ENCODE results near the gene PCBP1.

Gene PCBP1

GRCh38 chr2:70087702-70088597 lies 673 bp downstream of the PCBP1 start:
- TF ChIP-seq, protein P1, sequence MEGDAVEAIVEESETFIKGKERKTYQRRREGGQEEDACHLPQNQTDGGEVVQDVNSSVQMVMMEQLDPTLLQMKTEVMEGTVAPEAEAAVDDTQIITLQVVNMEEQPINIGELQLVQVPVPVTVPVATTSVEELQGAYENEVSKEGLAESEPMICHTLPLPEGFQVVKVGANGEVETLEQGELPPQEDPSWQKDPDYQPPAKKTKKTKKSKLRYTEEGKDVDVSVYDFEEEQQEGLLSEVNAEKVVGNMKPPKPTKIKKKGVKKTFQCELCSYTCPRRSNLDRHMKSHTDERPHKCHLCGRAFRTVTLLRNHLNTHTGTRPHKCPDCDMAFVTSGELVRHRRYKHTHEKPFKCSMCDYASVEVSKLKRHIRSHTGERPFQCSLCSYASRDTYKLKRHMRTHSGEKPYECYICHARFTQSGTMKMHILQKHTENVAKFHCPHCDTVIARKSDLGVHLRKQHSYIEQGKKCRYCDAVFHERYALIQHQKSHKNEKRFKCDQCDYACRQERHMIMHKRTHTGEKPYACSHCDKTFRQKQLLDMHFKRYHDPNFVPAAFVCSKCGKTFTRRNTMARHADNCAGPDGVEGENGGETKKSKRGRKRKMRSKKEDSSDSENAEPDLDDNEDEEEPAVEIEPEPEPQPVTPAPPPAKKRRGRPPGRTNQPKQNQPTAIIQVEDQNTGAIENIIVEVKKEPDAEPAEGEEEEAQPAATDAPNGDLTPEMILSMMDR (IDR thresholded peaks at IDR 0.05; ENCODE audit: low read depth, low read length), result no peak
- DNase-seq (ENCODE audit: low read depth in 2 of 2), result peak; percentile 63

GRCh38 chr2:70088598-70089219 lies 1.4 kb downstream of the PCBP1 start:
- DNase-seq (ENCODE audit: low read depth in 2 of 2), result no peak
- TF ChIP-seq, protein P1 (IDR thresholded peaks at IDR 0.05; ENCODE audit: low read depth, low read length), result no peak
- peak overlapping the region; percentile 73 to 87 for H3K4me3 ChIP-seq (replicated peaks in 1 of 2; ENCODE audit: low read depth in 2 of 2, low read length in 2 of 2)

More at GRCh38 chr2:70087702-70088597, 673 bp downstream of the PCBP1 start:
- H3K4me3 ChIP-seq (replicated peaks in 1 of 2; ENCODE audit: low read depth in 2 of 2, low read length in 2 of 2), result peak overlapping the region; percentile 73 to 87

DNA sequence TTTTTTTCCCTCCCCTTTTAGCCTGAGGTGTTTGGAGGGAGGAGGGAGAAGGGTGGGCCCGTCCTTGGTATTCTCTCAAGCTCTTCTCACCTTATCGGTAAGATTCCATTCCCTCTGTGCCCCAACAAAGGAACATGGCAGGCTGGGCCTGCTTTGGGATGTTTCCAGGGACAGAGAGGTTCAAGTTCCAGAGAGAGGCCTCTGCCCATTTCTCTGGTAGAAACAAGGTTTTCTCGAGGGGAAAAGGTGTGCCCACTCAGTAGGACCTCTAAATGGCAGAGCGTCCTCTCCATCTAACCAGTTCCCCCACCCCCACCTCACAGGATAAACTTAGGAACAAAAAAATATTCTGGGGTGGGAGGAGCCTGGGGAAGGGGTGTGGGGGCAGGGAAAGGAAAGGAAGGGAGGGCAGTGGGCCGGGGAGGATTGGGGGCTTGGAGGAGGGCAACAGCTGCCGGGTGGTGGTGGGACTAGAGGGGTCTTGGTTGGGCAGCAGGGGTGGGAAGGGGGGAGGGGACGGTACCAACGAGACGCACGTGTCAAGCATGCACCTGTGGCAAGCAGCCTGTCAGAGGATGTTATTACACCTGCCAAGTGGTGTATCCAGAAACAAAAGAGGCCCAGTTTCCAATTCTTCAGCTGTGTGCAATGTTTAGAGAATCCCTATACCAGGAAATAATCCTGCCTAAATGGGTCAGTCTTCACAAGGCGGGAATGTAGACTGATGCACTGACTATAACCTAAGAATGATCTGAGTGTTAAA lies 2.1 kb downstream of the PCBP1 start:
- TF ChIP-seq, protein P1 (IDR thresholded peaks at IDR 0.05; ENCODE audit: low read depth, low read length), result no peak
- peak; percentile 32 to 39 for DNase-seq (ENCODE audit: low read depth in 2 of 2)
- H3K4me3 ChIP-seq (replicated peaks in 1 of 2; ENCODE audit: low read depth in 2 of 2, low read length in 2 of 2), result peak overlapping the region; percentile 73 to 87

DNA sequence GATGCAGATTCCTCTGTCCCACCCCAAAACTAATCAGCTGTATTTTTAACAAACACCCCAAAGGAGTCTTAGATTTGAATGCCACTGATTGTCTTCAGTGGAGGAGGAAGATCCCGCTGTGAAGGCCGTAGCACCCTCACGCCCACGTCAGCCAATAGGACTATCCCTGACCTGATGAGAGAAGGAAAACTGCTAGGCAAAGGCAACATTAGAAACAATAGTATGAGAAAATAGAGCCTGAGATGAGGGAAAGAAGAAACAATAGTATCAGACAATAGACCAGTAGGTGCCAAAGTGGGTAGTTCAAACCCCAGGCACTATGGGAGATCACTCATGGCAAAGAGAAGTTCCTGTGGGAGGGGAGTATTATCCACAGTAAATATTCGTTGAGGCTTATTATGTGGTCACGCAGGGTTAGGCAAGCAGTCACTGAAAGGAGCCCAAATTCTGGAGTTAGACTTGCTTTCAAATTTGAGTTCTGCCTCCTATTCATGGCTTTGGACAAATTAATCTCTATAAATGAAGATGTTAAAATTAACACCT lies 2.8 kb downstream of the PCBP1 start:
- H3K4me3 ChIP-seq (replicated peaks in 1 of 2; ENCODE audit: low read depth in 2 of 2, low read length in 2 of 2), result peak overlapping the region in 1 of 2 donors; percentile 73

DNA sequence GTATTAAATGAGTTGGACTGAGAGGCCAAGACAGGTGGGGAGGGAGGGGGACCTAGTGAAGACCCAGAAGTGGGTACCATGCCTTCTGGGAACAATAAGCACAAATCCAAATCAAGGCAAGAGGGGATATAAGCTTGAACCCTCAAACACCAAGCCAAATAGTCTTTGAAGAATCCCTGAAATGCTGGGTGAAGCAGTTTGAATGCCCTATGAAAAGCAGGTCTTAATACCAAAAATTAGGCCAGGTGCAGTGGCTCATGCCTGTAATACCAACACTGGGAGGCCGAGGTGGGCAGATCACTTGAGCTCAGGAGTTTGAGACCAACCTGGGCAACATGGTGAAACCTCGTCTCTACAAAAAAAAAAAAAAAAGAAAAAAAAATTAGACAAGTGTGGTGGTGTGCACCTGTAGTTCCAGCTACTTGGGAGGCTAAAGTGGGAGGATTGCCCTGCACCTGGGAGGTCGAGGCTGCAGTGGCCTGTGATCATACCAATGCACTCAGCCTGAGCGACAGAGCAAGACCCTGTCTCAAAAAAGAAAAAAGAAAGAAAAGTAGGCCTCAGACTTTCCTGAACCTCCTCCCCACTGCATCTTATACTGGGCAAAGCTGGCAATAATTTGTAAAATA lies 3.5 kb downstream of the PCBP1 start:
- H3K4me3 ChIP-seq (replicated peaks in 1 of 2; ENCODE audit: low read depth in 2 of 2, low read length in 2 of 2), result no peak overlapping the region
- TF ChIP-seq, protein P1 (IDR thresholded peaks at IDR 0.05; ENCODE audit: low read depth, low read length), result no peak
- DNase-seq (ENCODE audit: low read depth in 2 of 2), result no peak

More for the DNA sequence above, 2.8 kb downstream of the PCBP1 start:
- TF ChIP-seq, protein P1 (IDR thresholded peaks at IDR 0.05; ENCODE audit: low read depth, low read length), result no peak
- DNase-seq (ENCODE audit: low read depth in 2 of 2), result peak in 1 of 2 donors; percentile 32

GRCh38 chr2:70091364-70091763 lies 4.1 kb downstream of the PCBP1 start:
- H3K4me3 ChIP-seq (replicated peaks in 1 of 2; ENCODE audit: low read depth in 2 of 2, low read length in 2 of 2), result no peak overlapping the region
- DNase-seq (ENCODE audit: low read depth in 2 of 2), result no peak
- TF ChIP-seq, protein P1 (IDR thresholded peaks at IDR 0.05; ENCODE audit: low read depth, low read length), result no peak
